ENCODE data around the gene SIGLEC14. TPM values are rescaled to one million over a fixed set of nuclear protein-coding genes. Genes with fewer than 3 reads are reported as not detected.

Gene SIGLEC14
- total and polyA plus RNA-seq, 2 experiments from 2014 or later = not detected

DNA sequence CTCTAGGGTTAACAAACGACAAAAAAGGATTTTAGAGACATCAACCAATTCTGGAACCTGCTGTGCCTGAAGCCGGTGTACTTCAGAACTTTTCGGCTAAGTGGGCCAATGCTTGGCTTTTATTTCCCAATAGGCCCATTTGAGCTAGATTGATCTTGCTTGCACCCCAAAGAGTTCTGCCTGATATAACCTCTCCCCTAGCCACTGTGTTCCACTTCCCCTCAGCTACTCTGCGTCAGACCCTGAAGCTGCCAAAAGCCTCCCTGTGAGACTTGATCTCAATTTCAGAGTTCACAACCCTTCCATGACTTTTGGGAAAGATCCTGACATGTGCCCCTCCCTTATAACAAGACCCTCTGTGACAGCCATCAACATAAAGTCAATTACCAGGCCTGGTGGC lies 5.6 kb upstream of the SIGLEC14 start:
- Histone ChIP-seq H3K79me2 (replicated peaks; ENCODE audit: insufficient read depth) (no peaks in the 10 kb centered on the region), H3F3A (replicated peaks; ENCODE audit: low read depth) (no peaks in the 10 kb centered on the region), H3K9me2 (ENCODE audit: insufficient read depth) (0 out of 2 replicates have a peak, but pooled peaks cover 5% of the 10 kb centered on the region), H3K27ac (ENCODE audit: low read depth) (no peak overlapping the region), H3K36me3 (ENCODE audit: insufficient read depth) (no peaks in the 10 kb centered on the region), H3K4me3 (no peak overlapping the region), H3K27me3 (ENCODE audit: insufficient read depth) (no peaks in the 10 kb centered on the region), H3K4me2 (no peak overlapping the region), H4K20me1 (replicated peaks; ENCODE audit: insufficient read depth) (no peaks in the 10 kb centered on the region), H3K4me1 (ENCODE audit: insufficient read depth) (no peaks in the 10 kb centered on the region), H2AFZ (no peak overlapping the region)
- H3K36me3 Mint-ChIP-seq (ENCODE audit: low read depth) = peaks cover 16% of the 10 kb centered on the region
- DNase-seq (ENCODE audit: low spot score) = no peak
- TF ChIP-seq ZNF114 (CRISPR knock-in tag; IDR thresholded peaks at IDR 0.05) (no peak), ZNF331 (CRISPR knock-in tag; IDR thresholded peaks at IDR 0.05; ENCODE audit: low read depth) (no peak), NANOG (IDR thresholded peaks at IDR 0.05; ENCODE audit: borderline replicate concordance) (no peak), CREB1 (CRISPR knock-in tag; IDR thresholded peaks at IDR 0.05; ENCODE audit: low read depth) (no peak), EZH2 (IDR thresholded peaks at IDR 0.05; ENCODE audit: low read depth, unreplicated experiment) (no peak), EZH2phosphoT487 (IDR thresholded peaks at IDR 0.05; ENCODE audit: unreplicated experiment) (no peak), POLR2AphosphoS5 (IDR thresholded peaks at IDR 0.05; ENCODE audit: low read depth) (no peak), JUNB (IDR thresholded peaks at IDR 0.05; ENCODE audit: unreplicated experiment) (no peak), STAT1 (IDR thresholded peaks at IDR 0.05; ENCODE audit: unreplicated experiment) (no peak)
- TF ChIP-seq, protein P1, sequence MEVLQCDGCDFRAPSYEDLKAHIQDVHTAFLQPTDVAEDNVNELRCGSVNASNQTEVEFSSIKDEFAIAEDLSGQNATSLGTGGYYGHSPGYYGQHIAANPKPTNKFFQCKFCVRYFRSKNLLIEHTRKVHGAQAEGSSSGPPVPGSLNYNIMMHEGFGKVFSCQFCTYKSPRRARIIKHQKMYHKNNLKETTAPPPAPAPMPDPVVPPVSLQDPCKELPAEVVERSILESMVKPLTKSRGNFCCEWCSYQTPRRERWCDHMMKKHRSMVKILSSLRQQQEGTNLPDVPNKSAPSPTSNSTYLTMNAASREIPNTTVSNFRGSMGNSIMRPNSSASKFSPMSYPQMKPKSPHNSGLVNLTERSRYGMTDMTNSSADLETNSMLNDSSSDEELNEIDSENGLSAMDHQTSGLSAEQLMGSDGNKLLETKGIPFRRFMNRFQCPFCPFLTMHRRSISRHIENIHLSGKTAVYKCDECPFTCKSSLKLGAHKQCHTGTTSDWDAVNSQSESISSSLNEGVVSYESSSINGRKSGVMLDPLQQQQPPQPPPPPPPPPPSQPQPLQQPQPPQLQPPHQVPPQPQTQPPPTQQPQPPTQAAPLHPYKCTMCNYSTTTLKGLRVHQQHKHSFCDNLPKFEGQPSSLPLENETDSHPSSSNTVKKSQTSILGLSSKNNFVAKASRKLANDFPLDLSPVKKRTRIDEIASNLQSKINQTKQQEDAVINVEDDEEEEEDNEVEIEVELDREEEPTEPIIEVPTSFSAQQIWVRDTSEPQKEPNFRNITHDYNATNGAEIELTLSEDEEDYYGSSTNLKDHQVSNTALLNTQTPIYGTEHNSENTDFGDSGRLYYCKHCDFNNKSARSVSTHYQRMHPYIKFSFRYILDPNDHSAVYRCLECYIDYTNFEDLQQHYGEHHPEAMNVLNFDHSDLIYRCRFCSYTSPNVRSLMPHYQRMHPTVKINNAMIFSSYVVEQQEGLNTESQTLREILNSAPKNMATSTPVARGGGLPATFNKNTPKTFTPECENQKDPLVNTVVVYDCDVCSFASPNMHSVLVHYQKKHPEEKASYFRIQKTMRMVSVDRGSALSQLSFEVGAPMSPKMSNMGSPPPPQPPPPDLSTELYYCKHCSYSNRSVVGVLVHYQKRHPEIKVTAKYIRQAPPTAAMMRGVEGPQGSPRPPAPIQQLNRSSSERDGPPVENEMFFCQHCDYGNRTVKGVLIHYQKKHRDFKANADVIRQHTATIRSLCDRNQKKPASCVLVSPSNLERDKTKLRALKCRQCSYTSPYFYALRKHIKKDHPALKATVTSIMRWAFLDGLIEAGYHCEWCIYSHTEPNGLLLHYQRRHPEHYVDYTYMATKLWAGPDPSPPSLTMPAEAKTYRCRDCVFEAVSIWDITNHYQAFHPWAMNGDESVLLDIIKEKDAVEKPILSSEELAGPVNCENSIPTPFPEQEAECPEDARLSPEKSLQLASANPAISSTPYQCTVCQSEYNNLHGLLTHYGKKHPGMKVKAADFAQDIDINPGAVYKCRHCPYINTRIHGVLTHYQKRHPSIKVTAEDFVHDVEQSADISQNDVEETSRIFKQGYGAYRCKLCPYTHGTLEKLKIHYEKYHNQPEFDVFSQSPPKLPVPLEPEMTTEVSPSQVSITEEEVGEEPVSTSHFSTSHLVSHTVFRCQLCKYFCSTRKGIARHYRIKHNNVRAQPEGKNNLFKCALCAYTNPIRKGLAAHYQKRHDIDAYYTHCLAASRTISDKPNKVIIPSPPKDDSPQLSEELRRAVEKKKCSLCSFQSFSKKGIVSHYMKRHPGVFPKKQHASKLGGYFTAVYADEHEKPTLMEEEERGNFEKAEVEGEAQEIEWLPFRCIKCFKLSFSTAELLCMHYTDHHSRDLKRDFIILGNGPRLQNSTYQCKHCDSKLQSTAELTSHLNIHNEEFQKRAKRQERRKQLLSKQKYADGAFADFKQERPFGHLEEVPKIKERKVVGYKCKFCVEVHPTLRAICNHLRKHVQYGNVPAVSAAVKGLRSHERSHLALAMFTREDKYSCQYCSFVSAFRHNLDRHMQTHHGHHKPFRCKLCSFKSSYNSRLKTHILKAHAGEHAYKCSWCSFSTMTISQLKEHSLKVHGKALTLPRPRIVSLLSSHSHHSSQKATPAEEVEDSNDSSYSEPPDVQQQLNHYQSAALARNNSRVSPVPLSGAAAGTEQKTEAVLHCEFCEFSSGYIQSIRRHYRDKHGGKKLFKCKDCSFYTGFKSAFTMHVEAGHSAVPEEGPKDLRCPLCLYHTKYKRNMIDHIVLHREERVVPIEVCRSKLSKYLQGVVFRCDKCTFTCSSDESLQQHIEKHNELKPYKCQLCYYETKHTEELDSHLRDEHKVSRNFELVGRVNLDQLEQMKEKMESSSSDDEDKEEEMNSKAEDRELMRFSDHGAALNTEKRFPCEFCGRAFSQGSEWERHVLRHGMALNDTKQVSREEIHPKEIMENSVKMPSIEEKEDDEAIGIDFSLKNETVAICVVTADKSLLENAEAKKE (CRISPR knock-in tag; IDR thresholded peaks at IDR 0.05) = no peak
- TF ChIP-seq, protein P2, sequence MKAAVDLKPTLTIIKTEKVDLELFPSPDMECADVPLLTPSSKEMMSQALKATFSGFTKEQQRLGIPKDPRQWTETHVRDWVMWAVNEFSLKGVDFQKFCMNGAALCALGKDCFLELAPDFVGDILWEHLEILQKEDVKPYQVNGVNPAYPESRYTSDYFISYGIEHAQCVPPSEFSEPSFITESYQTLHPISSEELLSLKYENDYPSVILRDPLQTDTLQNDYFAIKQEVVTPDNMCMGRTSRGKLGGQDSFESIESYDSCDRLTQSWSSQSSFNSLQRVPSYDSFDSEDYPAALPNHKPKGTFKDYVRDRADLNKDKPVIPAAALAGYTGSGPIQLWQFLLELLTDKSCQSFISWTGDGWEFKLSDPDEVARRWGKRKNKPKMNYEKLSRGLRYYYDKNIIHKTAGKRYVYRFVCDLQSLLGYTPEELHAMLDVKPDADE (IDR thresholded peaks at IDR 0.05) = no peak
- TF ChIP-seq, protein P3, sequence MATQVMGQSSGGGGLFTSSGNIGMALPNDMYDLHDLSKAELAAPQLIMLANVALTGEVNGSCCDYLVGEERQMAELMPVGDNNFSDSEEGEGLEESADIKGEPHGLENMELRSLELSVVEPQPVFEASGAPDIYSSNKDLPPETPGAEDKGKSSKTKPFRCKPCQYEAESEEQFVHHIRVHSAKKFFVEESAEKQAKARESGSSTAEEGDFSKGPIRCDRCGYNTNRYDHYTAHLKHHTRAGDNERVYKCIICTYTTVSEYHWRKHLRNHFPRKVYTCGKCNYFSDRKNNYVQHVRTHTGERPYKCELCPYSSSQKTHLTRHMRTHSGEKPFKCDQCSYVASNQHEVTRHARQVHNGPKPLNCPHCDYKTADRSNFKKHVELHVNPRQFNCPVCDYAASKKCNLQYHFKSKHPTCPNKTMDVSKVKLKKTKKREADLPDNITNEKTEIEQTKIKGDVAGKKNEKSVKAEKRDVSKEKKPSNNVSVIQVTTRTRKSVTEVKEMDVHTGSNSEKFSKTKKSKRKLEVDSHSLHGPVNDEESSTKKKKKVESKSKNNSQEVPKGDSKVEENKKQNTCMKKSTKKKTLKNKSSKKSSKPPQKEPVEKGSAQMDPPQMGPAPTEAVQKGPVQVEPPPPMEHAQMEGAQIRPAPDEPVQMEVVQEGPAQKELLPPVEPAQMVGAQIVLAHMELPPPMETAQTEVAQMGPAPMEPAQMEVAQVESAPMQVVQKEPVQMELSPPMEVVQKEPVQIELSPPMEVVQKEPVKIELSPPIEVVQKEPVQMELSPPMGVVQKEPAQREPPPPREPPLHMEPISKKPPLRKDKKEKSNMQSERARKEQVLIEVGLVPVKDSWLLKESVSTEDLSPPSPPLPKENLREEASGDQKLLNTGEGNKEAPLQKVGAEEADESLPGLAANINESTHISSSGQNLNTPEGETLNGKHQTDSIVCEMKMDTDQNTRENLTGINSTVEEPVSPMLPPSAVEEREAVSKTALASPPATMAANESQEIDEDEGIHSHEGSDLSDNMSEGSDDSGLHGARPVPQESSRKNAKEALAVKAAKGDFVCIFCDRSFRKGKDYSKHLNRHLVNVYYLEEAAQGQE (IDR thresholded peaks at IDR 0.05; ENCODE audit: unreplicated experiment) = no peak
- TF ChIP-seq, protein P4, sequence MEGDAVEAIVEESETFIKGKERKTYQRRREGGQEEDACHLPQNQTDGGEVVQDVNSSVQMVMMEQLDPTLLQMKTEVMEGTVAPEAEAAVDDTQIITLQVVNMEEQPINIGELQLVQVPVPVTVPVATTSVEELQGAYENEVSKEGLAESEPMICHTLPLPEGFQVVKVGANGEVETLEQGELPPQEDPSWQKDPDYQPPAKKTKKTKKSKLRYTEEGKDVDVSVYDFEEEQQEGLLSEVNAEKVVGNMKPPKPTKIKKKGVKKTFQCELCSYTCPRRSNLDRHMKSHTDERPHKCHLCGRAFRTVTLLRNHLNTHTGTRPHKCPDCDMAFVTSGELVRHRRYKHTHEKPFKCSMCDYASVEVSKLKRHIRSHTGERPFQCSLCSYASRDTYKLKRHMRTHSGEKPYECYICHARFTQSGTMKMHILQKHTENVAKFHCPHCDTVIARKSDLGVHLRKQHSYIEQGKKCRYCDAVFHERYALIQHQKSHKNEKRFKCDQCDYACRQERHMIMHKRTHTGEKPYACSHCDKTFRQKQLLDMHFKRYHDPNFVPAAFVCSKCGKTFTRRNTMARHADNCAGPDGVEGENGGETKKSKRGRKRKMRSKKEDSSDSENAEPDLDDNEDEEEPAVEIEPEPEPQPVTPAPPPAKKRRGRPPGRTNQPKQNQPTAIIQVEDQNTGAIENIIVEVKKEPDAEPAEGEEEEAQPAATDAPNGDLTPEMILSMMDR (conservative IDR thresholded peaks at IDR 0.05; ENCODE audit: low read depth in 2 of 2) = no peak
- no peaks in the 10 kb centered on the region; the same call in 2 of the 3 replicates for H3K4me1 Mint-ChIP-seq
- H3K27me3 Mint-ChIP-seq (ENCODE audit: insufficient read depth, low read depth, poor library complexity) = no peaks in the 10 kb centered on the region
- H3K9me3 Mint-ChIP-seq = peaks cover 82% of the 10 kb centered on the region
- H3K27ac Mint-ChIP-seq = no peak overlapping the region
- no peak for ATAC-seq
- H3K4me3 Mint-ChIP-seq = no peak overlapping the region

Measured in GM23338 (cell line).